ENCODE data around the gene PDE6C. TPM values are rescaled to one million over a fixed set of nuclear protein-coding genes. Genes with fewer than 3 reads are reported as not detected.

Gene PDE6C
- total and polyA plus RNA-seq, 2 donors (not counting 1 experiment from before 2014, with no cell fraction given), result not detected

GRCh38 chr10:93715345-93715744 lies 103.0 kb downstream of the PDE6C start:
- Histone ChIP-seq H3K79me2 (ENCODE audit: control insufficient read depth, insufficient read depth, low read length) (no peaks in the 10 kb centered on the region), H3K36me3 (replicated peaks in 1 of 2; ENCODE audit: control extremely low read depth in 1 of 2, control insufficient read depth in 1 of 2, extremely low read depth in 1 of 2, insufficient read depth in 2 of 2, low read length in 1 of 2) (no peaks in the 10 kb centered on the region), H3K4me2 (replicated peaks; ENCODE audit: low read depth, low read length, poor library complexity, severe bottlenecking) (no peak overlapping the region), H3K9ac (ENCODE audit: low read length) (no peak overlapping the region), H3K9me3 (ENCODE audit: control extremely low read depth in 1 of 3, control insufficient read depth in 2 of 3, insufficient read depth in 1 of 3, low read length in 2 of 3) (no peaks in the 10 kb centered on the region), H2AFZ (ENCODE audit: insufficient read depth, low read depth, low read length, poor library complexity, severe bottlenecking) (no peak overlapping the region), H3K4me1 (ENCODE audit: control insufficient read depth in 2 of 2, insufficient read depth in 2 of 2, low read length in 2 of 2) (peaks cover 0 to 6% of the 10 kb centered on the region in 2 donors), H3K4me3 (ENCODE audit: control extremely low read depth in 1 of 5, extremely low read depth in 1 of 5, insufficient read depth in 1 of 5, low read depth in 2 of 5, low read length in 4 of 5) (no peak overlapping the region), H4K20me1 (ENCODE audit: control insufficient read depth, insufficient read depth, low read length, poor library complexity, severe bottlenecking) (no peaks in the 10 kb centered on the region), H3K27me3 (replicated peaks in 1 of 4; ENCODE audit: control extremely low read depth in 1 of 4, control insufficient read depth in 3 of 4, insufficient read depth in 4 of 4, low read length in 3 of 4) (peaks cover 0 to 3% (median 2%) of the 10 kb centered on the region in 4 experiments), H3K27ac (ENCODE audit: low read length in 2 of 2) (no peak overlapping the region)
- TF ChIP-seq EZH2 (IDR thresholded peaks at IDR 0.05; ENCODE audit: borderline replicate concordance, insufficient read depth, low read depth, low read length, poor library complexity, severe bottlenecking) (no peak), CTCF (IDR thresholded peaks at IDR 0.05) (no peak)
- Mint-ChIP-seq H3K4me3 (no peak overlapping the region), H3K27me3 (peaks cover 4% of the 10 kb centered on the region), H3K9me3 (ENCODE audit: insufficient read depth) (no peaks in the 10 kb centered on the region), H3K27ac (no peak overlapping the region), H3K4me1 (peaks cover 16% of the 10 kb centered on the region)
- ATAC-seq (ENCODE audit: low read depth), result peak; percentile 58
- WGBS (ENCODE audit: insufficient coverage), result 63% methylated on average over 2 of the region's 5 CpGs
- DNase-seq, result peak; percentile 28
- intact Hi-C loops (cut with micrococcal nuclease), result no loop called here
- ChIA-PET CTCF (no interaction called here), POLR2A (no interaction called here)

Other genes with a start within 250 kb of the PDE6C start
- gene MYOF, start 130.2 kb upstream of the PDE6C start, total RNA-seq, result 0.07 and 0.24 TPM in 2 replicates
- 0.18 and 0.33 TPM in 2 replicates for gene MYOF, start 130.2 kb upstream of the PDE6C start, polyA plus RNA-seq
- gene CEP55, start 115.9 kb upstream of the PDE6C start, total RNA-seq, result 0.19 and 0.27 TPM in 2 replicates
- gene CEP55, start 115.9 kb upstream of the PDE6C start, polyA plus RNA-seq, result 0.12 and 0.16 TPM in 2 replicates
- not detected in 2 replicates for gene FFAR4, start 45.9 kb upstream of the PDE6C start, total RNA-seq
- not detected in 2 replicates for gene FFAR4, start 45.9 kb upstream of the PDE6C start, polyA plus RNA-seq
- not detected in 2 replicates for gene RBP4, start 11.3 kb upstream of the PDE6C start, total RNA-seq
- gene RBP4, start 11.3 kb upstream of the PDE6C start, polyA plus RNA-seq, result not detected in 2 replicates
- gene FRA10AC1, start 90.1 kb downstream of the PDE6C start, total RNA-seq, result 29.7 and 31.2 TPM in 2 replicates
- gene FRA10AC1, start 90.1 kb downstream of the PDE6C start, polyA plus RNA-seq, result 5.0 and 7.9 TPM in 2 replicates
- gene LGI1, start 145.4 kb downstream of the PDE6C start, total RNA-seq, result not detected in 2 replicates
- not detected in 2 replicates for gene LGI1, start 145.4 kb downstream of the PDE6C start, polyA plus RNA-seq

Measured in B cell (primary cell).